Fibroblast of villous mesenchyme (primary cell): ENCODE data around the gene CBFB. TPM values are rescaled to one million over a fixed set of nuclear protein-coding genes. Genes with fewer than 3 reads are reported as not detected.
"Not testable (repeated sequence)": the region's sequence is repeated elsewhere in the genome, so short reads cannot be mapped to it uniquely, and the experiment has no call there.

ENCODE experiments used
- DNase-seq: peaks from one replicate; pipeline ENCODE4 v3.0.0-alpha.2; 2010; ENCODE audit warnings: low read depth
- H3K4me3 ChIP-seq: 2 replicates; pipeline ENCODE4 v1.5.1; 2011; ENCODE audit warnings: low read depth, mild to moderate bottlenecking, low read length
- total RNA-seq: library from RNA; depleted of rRNA; stranded (reverse); fragments of >200 nt; gene quantifications from 2 replicates; pipeline ENCODE4 v1.2.3, GENCODE V29; 2012
- TF ChIP-seq, protein P1 (sequence below): IDR thresholded peaks from 2 replicates; pipeline ENCODE4 v1.5.1; 2012; ENCODE audit warnings: low read depth, mild to moderate bottlenecking, low read length; ENCODE audit not compliant: insufficient read depth

The CBFB gene
- total RNA-seq: 71.8 and 91.5 TPM in 2 replicates

DNA sequence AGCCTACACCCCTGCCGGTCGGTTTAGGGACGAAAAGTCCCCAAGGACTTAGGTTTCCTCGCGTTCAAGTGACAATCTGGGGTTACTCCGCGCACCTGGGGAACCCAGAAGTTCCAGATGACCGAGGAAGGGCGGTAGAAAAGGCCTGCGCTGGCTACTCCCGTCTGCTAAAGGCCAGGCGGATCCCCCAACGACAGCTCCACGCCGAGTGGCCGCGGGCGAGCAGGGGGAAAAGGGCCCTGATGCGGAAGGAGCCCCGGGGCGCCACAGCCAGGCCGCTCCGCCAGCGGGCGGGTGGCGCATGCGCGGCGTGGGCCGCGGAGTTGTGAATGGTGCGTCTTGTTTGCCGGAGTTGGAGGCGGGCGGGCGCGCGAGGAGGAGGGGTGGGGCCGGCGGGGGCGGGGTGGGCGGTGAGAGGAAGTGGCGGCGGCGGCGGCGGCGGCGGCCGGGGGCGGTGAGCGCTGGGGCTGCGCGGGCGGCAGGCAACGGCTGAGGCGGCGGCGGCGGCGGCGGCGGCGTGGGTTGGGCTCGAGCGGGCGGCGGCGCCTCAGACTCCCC, at the start of gene CBFB:
TSS of gene CBFB (plus strand) at position 454 of the 558 bp plus-strand sequence. CDS start 259 bp downstream, outside the sequence.
- H3K4me3 ChIP-seq: peak within 1 kb of the TSS; percentile 80
- peak; percentile 94 for DNase-seq
- TF ChIP-seq, protein P1, sequence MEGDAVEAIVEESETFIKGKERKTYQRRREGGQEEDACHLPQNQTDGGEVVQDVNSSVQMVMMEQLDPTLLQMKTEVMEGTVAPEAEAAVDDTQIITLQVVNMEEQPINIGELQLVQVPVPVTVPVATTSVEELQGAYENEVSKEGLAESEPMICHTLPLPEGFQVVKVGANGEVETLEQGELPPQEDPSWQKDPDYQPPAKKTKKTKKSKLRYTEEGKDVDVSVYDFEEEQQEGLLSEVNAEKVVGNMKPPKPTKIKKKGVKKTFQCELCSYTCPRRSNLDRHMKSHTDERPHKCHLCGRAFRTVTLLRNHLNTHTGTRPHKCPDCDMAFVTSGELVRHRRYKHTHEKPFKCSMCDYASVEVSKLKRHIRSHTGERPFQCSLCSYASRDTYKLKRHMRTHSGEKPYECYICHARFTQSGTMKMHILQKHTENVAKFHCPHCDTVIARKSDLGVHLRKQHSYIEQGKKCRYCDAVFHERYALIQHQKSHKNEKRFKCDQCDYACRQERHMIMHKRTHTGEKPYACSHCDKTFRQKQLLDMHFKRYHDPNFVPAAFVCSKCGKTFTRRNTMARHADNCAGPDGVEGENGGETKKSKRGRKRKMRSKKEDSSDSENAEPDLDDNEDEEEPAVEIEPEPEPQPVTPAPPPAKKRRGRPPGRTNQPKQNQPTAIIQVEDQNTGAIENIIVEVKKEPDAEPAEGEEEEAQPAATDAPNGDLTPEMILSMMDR: peak; percentile 15

DNA sequence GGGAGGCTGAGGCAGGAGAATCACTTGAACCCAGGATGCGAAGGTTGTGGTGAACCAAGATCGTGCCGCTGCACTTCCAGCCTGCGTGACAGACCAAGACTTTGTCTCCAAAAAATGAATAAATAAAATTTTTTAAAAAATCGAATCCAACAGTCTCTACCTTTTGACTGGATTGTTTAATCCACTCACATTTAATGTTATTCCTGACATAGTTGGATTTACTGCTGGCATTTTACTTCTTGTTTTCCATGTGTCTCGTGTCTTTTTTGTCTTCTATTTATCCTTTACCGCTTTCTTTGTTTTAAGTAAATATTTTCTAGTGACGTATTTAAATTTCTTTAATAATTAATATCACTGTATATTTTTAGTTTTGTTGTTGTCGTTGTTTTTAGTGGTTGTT, 45.9 kb upstream of the CBFB start:
- no peak overlapping the region for H3K4me3 ChIP-seq
- TF ChIP-seq, protein P1: no peak
- no peak for DNase-seq

DNA sequence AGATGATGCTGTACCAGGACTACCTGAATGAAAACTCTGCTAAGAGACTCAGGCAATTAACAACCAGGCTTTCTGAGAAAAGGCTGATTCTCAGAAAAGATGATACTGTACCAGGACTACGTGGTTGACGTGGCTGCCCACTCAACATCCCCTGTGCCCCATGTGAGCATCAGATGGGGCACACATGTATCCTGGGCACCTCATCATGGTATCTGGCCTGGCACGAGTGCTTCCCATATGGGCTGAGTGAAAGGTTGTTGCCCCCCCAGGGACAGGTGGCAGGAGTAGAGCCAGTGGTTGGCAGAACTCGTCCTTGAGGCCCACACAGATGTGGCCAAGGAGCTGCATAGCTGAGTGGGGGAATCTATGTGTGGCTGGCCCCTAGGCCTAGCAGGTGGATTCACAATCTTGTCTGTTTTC, 44.0 kb upstream of the CBFB start:
- DNase-seq: no peak
- TF ChIP-seq, protein P1: no peak
- no peak overlapping the region for H3K4me3 ChIP-seq

DNA sequence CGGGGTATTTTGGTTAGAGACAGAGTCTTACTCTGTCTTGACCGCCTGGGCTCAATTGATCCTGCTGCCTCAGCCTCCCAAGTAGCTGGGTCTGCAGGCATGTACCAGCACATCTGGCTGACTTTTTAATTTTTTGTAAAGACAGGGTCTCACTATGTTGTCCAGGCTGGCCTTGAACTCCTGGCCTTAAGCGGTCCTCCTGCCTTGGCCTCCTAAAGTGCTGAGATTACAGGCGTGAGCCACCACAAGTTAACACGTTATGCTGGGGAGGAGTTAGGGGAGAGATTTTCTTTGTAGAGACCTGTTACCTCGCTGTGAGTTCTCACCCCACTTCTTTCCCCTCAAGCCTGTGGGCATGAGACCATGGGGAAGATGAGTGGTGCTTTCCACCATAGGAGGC, 42.4 kb upstream of the CBFB start:
- H3K4me3 ChIP-seq: no peak overlapping the region
- no peak for DNase-seq
- TF ChIP-seq, protein P1: no peak

DNA sequence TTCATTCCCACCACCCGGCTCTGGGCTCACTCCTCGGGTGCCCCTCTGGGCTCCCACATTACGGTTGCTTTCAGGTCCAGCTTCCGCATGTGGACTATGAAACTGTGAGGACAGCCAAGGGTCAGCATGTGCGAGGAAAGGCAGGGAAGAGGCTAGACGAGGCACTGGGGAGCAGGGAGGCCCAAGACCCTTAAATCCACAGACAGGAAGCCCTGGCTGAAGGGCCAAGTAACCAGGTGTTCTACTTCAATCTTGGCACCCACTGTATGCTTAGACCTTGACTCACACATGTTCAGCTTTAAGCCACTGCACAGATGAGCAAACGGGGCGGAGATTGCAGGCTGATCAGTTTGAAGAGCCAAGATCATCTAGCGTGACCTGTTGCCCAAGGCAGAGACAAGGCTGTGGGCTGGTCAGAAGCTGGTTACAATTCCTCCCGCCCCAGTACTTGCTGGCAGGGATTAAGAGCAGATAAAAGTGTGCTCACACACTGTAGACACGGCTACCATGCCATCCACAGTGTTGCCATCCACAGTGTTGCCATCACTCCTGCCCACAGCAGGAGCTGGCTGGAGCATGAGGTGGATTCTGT, 40.7 kb upstream of the CBFB start, which contains the start of gene CES4A:
TSS of gene CES4A (plus strand) at position 393 of the 592 bp plus-strand sequence. CDS start at position 577, 184 bp downstream.
- H3K4me3 ChIP-seq: no peak within 1 kb of the TSS
- TF ChIP-seq, protein P1: no peak
- peak; percentile 89 for DNase-seq

DNA sequence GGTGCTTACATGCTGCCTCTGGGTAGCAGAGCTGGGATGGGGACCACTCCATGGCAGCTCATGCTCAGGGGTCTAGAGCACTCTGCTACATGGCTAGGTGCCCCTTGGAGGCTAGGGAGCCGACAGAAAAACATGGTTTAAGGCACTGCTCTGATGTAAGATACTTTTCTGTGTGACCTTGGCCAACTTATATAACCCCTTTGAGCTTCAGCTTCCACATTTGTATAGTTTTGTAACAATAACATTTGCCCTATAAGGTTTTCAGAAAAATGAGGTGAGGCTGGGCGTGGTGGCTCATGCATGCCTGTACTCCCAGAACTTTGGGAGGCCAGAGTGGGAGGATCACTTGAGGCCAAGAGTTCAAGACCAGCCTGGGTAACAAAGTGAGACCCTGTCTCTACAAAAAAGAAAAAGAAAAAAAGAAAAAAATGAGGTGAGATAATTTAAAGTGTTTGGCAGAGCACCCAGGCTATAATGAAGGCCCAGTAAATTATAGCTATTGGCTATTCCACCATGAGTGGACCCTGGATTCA, 37.3 kb upstream of the CBFB start:
- no peak for DNase-seq
- H3K4me3 ChIP-seq: no peak overlapping the region
- TF ChIP-seq, protein P1: no peak

DNA sequence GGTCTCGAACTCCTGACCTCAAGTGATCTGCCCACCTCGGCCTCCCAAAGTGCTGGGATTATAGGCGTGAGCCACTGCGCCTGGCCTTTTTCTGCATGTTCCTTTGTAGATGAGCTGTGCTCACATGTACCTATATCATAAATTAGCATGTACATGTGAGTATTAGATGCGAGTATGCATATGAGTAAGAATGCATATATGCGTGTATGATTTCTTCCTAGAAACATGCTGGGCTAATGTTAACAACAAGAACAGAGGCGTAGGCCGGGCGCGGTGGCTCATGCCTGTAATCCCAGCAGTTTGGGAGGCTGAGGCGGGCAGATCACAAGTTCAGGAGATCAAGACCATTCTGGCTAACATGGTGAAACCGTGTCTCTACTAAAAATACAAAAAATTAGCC, 35.4 kb upstream of the CBFB start:
- not testable (repeated sequence) for H3K4me3 ChIP-seq, DNase-seq
